Activated T-cell treated with anti-CD3 and anti-CD28 coated beads, Interleukin-2, amount 50 U/mL, for 1 hour (primary cell): Measurements from ENCODE around the gene SYS1.
"Not testable (repeated sequence)": the region's sequence is repeated elsewhere in the genome, so short reads cannot be mapped to it uniquely, and the experiment has no call there.

Source experiments
- DNase-seq: peaks from one replicate; pipeline ENCODE4 v3.0.0-alpha.2; 2020

Gene SYS1

GRCh38 chr20:45340236-45340847, 22.6 kb upstream of the SYS1 start:
- DNase-seq: no peak

- no peak for DNase-seq
These were observed 22.0 kb upstream of the SYS1 start for GRCh38 chr20:45340951-45341350.

- no peak for DNase-seq
These were observed 21.4 kb upstream of the SYS1 start for GRCh38 chr20:45341579-45341938.

- DNase-seq: no peak
These were observed 20.8 kb upstream of the SYS1 start for GRCh38 chr20:45341939-45342854.

GRCh38 chr20:45342855-45343531, 20.0 kb upstream of the SYS1 start:
- DNase-seq: no peak

- DNase-seq: no peak
These were observed 19.3 kb upstream of the SYS1 start for GRCh38 chr20:45343532-45344167.

- DNase-seq: no peak
These were observed 18.6 kb upstream of the SYS1 start for GRCh38 chr20:45344168-45344860.

GRCh38 chr20:45345104-45345936, 17.6 kb upstream of the SYS1 start:
- DNase-seq: no peak

- DNase-seq: no peak
These were observed 16.7 kb upstream of the SYS1 start for GRCh38 chr20:45346291-45346718.

- no peak for DNase-seq
These were observed 16.1 kb upstream of the SYS1 start for GRCh38 chr20:45346851-45347250.

GRCh38 chr20:45347297-45347935, 15.5 kb upstream of the SYS1 start:
- no peak for DNase-seq

GRCh38 chr20:45347936-45348778, 14.8 kb upstream of the SYS1 start, which contains the start of gene SDC4:
Gene SDC4, minus strand, starts transcription at chr20:45348424. Its CDS starts 40 bp downstream, at chr20:45348384.
- DNase-seq: peak; percentile 66

- DNase-seq: no peak
These were observed 12.7 kb upstream of the SYS1 start for GRCh38 chr20:45350217-45350616.

GRCh38 chr20:45350795-45351194, 12.2 kb upstream of the SYS1 start:
- not testable (repeated sequence) for DNase-seq

GRCh38 chr20:45352729-45353128, 10.2 kb upstream of the SYS1 start:
- no peak for DNase-seq

- no peak for DNase-seq
These were observed 9.2 kb upstream of the SYS1 start for GRCh38 chr20:45353746-45354145.

- no peak for DNase-seq
These were observed 8.3 kb upstream of the SYS1 start for GRCh38 chr20:45354423-45355208.

- DNase-seq: no peak
These were observed 7.5 kb upstream of the SYS1 start for GRCh38 chr20:45355209-45356084.
